ENCODE data around the gene MFSD6. TPM values are rescaled to one million over a fixed set of nuclear protein-coding genes. Genes with fewer than 3 reads are reported as not detected.

The MFSD6 gene
- 28.7 to 41.3 TPM (median 37.3 TPM) in 5 replicates for total RNA-seq (2022; extraction: Qiagen RNA extraction)

GRCh38 chr2:190407662-190408537 lies at the start of gene MFSD6:
MFSD6 (plus strand) TSS chr2:190408355; CDS start chr2:190436030, 27,675 bp downstream.

DNA sequence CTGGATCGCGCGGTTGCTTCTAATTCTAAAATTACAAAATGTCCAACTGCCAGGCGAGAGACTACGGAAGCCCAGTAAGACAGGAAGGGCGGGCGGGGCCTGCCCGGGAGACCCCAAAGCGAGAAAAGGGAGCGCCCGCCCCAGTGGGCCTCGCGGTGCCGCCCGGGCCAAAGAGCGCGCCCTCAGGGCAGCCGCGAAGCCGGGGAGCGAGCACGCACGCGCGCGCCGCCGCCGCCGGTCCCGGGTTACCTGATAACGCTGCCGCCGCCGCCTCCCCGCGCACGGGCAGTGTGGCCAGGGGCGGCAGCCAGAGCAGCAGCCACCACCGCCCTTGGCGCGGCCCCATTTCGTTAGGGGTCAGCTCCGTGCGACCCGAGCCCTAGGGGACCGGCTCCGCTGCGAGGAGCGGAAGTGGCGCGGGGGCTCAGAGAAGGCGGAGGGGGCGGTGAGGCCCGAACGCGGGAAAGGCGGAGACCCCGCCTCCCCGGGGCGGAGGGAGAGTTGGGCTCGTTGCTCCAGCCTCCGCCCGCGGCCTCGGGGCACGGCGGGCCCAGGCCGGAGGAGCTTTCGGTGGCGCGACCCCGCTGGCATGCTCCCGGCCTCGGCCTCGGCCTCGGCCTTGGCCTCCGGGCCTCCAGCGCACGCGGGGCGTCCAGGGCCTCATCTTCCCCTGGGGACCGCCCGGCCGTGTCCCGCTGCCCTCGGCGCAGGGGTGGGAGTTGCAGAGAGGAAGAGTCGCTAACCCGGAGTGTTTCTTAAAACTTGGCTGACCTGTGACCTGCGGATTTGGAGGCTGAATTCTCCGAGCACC lies 126.4 kb downstream of the MFSD6 start, which contains the start of gene NEMP2:
Gene NEMP2, minus strand, starts transcription at position 413 of the 811 bp plus-strand sequence. Its CDS starts 67 bp downstream, at position 346.

Other genes starting within 250 kb of the MFSD6 start
- gene HIBCH, start 88.5 kb upstream of the MFSD6 start, total RNA-seq (2022; extraction: Qiagen RNA extraction), result 12.5 to 15.3 TPM (median 14.6 TPM) in 5 replicates
- 34.0 to 45.3 TPM (median 40.9 TPM) in 5 replicates for gene INPP1, start 64.8 kb upstream of the MFSD6 start, total RNA-seq (2022; extraction: Qiagen RNA extraction)
- gene NEMP2, start 126.4 kb downstream of the MFSD6 start, total RNA-seq (2022; extraction: Qiagen RNA extraction), result 5.5 to 7.8 TPM (median 7.5 TPM) in 5 replicates
- gene NAB1, start 240.7 kb downstream of the MFSD6 start, total RNA-seq (2022; extraction: Qiagen RNA extraction), result 26.8 to 45.3 TPM (median 35.2 TPM) in 5 replicates

Data from A549 treated with AZD2906 at 1 μM for 4 hours (cell line).